Measurements from ENCODE around the gene ANKFY1. TPM values are rescaled to one million over a fixed set of nuclear protein-coding genes. Genes with fewer than 3 reads are reported as not detected.
A peak's percentile ranks its signal among the peaks of the same experiment; 100 is the strongest.

ANKFY1 gene
- total and polyA plus RNA-seq, 9 of the 15 experiments (the other 6 are each of a cell fraction or from before 2014, with no cell fraction given), result 4.3 to 25.6 (median 12.2) TPM

DNA sequence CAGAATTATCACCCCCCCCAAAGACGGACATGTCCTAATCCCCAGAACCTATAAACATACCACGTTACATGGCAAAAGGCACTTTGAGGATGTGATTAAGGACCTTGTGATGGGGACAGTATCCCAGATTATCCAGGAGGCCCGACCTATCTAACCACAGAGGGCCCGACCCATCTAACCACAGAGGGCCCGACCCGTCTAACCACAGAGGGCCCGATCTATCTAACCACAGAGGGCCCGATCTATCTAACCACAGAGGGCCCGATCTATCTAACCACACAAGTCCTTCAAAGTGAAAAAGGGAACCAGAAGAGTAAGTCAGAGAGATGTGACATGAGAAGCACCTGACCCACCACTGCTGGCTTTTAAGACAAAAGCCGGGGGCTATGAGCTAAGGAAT lies 56.8 kb downstream of the ANKFY1 start:
- ATAC-seq (no peak), FAIRE-seq (no peak)
- CTCF ChIA-PET (ENCODE audit: low intra/inter-chr PET ratio), result no interaction called here
- no peak for TF ChIP-seq ZNF140 (CRISPR knock-in tag; IDR thresholded peaks at IDR 0.05)
- TF ChIP-seq, protein P1, sequence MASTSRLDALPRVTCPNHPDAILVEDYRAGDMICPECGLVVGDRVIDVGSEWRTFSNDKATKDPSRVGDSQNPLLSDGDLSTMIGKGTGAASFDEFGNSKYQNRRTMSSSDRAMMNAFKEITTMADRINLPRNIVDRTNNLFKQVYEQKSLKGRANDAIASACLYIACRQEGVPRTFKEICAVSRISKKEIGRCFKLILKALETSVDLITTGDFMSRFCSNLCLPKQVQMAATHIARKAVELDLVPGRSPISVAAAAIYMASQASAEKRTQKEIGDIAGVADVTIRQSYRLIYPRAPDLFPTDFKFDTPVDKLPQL (IDR thresholded peaks at IDR 0.05; ENCODE audit: extremely low read depth, insufficient read length), result no peak
- TF ChIP-seq, protein P2, sequence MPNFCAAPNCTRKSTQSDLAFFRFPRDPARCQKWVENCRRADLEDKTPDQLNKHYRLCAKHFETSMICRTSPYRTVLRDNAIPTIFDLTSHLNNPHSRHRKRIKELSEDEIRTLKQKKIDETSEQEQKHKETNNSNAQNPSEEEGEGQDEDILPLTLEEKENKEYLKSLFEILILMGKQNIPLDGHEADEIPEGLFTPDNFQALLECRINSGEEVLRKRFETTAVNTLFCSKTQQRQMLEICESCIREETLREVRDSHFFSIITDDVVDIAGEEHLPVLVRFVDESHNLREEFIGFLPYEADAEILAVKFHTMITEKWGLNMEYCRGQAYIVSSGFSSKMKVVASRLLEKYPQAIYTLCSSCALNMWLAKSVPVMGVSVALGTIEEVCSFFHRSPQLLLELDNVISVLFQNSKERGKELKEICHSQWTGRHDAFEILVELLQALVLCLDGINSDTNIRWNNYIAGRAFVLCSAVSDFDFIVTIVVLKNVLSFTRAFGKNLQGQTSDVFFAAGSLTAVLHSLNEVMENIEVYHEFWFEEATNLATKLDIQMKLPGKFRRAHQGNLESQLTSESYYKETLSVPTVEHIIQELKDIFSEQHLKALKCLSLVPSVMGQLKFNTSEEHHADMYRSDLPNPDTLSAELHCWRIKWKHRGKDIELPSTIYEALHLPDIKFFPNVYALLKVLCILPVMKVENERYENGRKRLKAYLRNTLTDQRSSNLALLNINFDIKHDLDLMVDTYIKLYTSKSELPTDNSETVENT (CRISPR knock-in tag; IDR thresholded peaks at IDR 0.05), result no peak
- TF ChIP-seq ZNF766 (CRISPR knock-in tag; conservative IDR thresholded peaks at IDR 0.05), result no peak
- TF ChIP-seq, protein P3, sequence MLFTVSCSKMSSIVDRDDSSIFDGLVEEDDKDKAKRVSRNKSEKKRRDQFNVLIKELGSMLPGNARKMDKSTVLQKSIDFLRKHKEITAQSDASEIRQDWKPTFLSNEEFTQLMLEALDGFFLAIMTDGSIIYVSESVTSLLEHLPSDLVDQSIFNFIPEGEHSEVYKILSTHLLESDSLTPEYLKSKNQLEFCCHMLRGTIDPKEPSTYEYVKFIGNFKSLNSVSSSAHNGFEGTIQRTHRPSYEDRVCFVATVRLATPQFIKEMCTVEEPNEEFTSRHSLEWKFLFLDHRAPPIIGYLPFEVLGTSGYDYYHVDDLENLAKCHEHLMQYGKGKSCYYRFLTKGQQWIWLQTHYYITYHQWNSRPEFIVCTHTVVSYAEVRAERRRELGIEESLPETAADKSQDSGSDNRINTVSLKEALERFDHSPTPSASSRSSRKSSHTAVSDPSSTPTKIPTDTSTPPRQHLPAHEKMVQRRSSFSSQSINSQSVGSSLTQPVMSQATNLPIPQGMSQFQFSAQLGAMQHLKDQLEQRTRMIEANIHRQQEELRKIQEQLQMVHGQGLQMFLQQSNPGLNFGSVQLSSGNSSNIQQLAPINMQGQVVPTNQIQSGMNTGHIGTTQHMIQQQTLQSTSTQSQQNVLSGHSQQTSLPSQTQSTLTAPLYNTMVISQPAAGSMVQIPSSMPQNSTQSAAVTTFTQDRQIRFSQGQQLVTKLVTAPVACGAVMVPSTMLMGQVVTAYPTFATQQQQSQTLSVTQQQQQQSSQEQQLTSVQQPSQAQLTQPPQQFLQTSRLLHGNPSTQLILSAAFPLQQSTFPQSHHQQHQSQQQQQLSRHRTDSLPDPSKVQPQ (CRISPR knock-in tag; IDR thresholded peaks at IDR 0.05; ENCODE audit: borderline replicate concordance), result no peak
- TF ChIP-seq, protein P4, sequence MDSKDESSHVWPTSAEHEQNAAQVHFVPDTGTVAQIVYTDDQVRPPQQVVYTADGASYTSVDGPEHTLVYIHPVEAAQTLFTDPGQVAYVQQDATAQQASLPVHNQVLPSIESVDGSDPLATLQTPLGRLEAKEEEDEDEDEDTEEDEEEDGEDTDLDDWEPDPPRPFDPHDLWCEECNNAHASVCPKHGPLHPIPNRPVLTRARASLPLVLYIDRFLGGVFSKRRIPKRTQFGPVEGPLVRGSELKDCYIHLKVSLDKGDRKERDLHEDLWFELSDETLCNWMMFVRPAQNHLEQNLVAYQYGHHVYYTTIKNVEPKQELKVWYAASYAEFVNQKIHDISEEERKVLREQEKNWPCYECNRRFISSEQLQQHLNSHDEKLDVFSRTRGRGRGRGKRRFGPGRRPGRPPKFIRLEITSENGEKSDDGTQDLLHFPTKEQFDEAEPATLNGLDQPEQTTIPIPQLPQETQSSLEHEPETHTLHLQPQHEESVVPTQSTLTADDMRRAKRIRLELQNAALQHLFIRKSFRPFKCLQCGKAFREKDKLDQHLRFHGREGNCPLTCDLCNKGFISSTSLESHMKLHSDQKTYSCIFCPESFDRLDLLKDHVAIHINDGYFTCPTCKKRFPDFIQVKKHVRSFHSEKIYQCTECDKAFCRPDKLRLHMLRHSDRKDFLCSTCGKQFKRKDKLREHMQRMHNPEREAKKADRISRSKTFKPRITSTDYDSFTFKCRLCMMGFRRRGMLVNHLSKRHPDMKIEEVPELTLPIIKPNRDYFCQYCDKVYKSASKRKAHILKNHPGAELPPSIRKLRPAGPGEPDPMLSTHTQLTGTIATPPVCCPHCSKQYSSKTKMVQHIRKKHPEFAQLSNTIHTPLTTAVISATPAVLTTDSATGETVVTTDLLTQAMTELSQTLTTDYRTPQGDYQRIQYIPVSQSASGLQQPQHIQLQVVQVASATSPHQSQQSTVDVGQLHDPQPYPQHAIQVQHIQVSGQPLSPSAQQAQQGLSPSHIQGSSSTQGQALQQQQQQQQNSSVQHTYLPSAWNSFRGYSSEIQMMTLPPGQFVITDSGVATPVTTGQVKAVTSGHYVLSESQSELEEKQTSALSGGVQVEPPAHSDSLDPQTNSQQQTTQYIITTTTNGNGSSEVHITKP (IDR thresholded peaks at IDR 0.05; ENCODE audit: partially characterized antibody), result no peak
- TF ChIP-seq HMGN3 (IDR thresholded peaks at IDR 0.05; ENCODE audit: borderline replicate concordance, extremely low read depth, insufficient read length, low read depth, low read length), result no peak
- no peak for TF ChIP-seq BHLHE40 (IDR thresholded peaks at IDR 0.05; ENCODE audit: low read length)

More for the DNA sequence above, 56.8 kb downstream of the ANKFY1 start:
- 0 out of 3 replicates have a peak, but pooled peaks cover under 1% of the 10 kb centered on the region for H3K79me2 ChIP-seq (ENCODE audit: control insufficient read depth, insufficient read depth, low read length)
- H3K9me1 ChIP-seq (ENCODE audit: control insufficient read depth, insufficient read depth, low read length), result no peaks in the 10 kb centered on the region
- 29% methylated on average over 6 of the region's 10 CpGs for WGBS (ENCODE audit: insufficient coverage, low coverage, missing lambda C conversion rate)
- no peak overlapping the region for H3K4me2 ChIP-seq (ENCODE audit: insufficient read depth, low read length)
- intact Hi-C loops (cut with micrococcal nuclease), result no loop called here
- no TSS peak for BruUV-seq (replicated peaks)
- H3K27ac ChIP-seq (ENCODE audit: extremely low read depth, low read depth, low read length), result no peak overlapping the region
- POLR2A ChIA-PET, result no interaction called here
- H3K4me1 ChIP-seq (replicated peaks in 1 of 2; ENCODE audit: control insufficient read depth in 2 of 2, insufficient read depth in 2 of 2, low read length in 2 of 2), result no peaks in the 10 kb centered on the region
- no peak overlapping the region for H3K4me3 ChIP-seq
- peaks cover 53% of the 10 kb centered on the region; the same call in 2 of the 3 replicates for H3K36me3 ChIP-seq (ENCODE audit: control insufficient read depth, insufficient read depth, low read length)
- H3K9me3 ChIP-seq (replicated peaks; ENCODE audit: control insufficient read depth, insufficient read depth, low read depth, low read length), result no peaks in the 10 kb centered on the region
- no peaks in the 10 kb centered on the region for H3K27me3 ChIP-seq (ENCODE audit: control insufficient read depth in 2 of 2, insufficient read depth in 2 of 2, low read length in 2 of 2)
- H4K20me1 ChIP-seq (replicated peaks; ENCODE audit: control insufficient read depth, insufficient read depth, low read length), result 0 out of 2 replicates have a peak, but pooled peaks cover 3% of the 10 kb centered on the region
- in situ Hi-C loops (cut with MboI), result loop anchor here (10.0 kb wide), 1 partner anchor 208 kb away; no protein-coding TSS in a partner anchor
- DNase-seq (ENCODE audit: extremely low read depth in 1 of 4, low spot score in 3 of 4), result peak in 2 of 4 experiments; percentile 5 to 16
- no peak overlapping the region for H3K9ac ChIP-seq (ENCODE audit: insufficient read depth in 1 of 2, low read depth in 2 of 2, low read length in 2 of 2)
- H2AFZ ChIP-seq (ENCODE audit: low read depth, low read length), result no peak overlapping the region

Data from K562 (cell line).